NCI-H1694 treated with DMSO at 0.1 percent for 48 hours (cell line): ENCODE results near the gene MYO7B.

Experiments
- DNase-seq: peaks from one replicate; lab custom pipeline; 2025; lab: John Stamatoyannopoulos, UW

Gene MYO7B

GRCh38 chr2:127574656-127575055, 39.2 kb downstream of the MYO7B start:
- no peak for DNase-seq

DNA sequence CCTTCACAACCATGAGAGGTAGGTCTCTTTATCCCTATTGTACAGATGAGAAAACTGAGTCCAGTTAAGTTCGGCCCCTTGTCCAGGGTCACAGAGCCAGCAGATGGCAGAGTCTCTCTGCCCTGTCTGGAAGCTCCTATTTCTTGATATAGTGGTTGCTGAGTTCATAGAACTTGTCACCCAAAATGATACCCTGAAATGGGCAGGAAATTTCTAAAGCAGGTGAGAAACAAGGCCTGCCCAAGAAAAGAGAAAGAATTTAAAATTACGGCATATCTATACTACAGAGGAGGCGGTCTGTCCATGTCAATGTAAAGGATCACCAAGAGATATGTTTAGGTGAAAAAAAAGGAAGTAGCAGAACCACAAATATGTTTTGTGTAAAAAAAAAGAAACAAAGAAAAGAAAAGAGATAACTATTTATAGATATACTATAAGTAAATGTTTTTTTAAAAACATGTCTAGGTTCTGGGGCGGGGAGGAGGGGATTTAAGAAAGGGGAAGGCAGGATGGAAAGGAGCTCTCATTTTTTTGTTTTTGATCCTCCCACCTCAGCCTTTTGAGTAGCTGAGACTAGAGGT, 39.8 kb downstream of the MYO7B start:
- DNase-seq = no peak

DNA sequence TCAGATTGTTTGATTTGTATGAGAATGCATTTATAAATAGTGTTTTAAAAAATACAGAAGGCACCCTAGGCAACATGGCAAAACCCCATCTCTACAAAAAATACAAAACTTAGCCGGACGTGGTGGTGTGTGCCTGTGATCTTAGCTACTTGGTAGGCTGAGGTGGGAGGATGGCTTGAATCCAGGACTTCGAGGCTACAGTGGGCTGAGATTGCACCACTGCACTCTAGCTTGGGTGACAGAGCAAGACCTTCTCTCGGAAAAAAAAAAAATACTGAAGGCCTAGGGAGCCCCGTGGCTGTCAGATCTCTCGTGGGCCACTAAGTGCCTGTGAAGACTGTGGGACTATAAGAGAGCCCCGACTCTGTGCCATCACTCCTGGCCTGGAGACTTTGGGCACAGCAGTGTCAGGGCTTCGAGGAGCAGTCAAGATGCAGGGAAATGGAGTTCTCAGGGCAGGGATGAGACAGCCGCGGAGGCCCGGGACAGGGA, 40.5 kb downstream of the MYO7B start:
- DNase-seq = no peak

DNA sequence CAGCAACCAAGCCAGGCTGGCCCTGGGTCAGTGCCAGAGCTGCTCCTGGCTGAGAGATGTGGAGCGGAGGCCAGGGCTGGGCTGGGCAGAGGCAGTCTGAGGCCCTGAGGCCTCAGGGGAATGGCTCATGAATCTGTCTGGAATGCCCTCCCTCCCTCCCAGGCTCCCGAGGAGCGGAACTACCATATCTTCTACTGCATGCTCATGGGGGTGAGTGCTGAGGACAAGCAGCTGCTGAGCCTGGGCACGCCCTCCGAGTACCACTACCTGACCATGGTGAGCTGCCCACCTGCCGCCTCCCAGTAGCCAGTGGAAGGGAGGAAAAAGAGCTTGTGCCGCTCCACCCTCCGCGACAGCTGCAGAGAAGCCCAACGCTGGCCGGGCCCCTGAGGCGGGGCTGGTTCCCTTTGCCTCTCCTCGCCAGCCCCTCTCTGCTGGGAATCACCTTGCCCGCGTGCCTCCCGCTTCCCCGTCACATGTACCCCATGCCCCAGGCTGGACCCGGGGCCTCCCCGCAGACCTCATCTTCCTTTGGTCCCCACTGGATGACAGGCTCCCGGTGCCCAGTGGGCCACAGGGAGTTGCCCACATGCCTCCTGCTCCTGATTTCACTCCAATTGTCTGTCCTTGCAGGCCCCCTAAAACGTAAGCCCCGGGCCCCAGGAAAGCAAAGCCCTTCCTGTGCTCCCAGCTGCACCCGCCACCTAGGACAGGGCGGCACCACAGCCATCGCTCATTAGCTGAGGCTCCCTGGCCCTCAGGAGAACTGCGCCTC, 41.1 kb downstream of the MYO7B start:
- DNase-seq = no peak

DNA sequence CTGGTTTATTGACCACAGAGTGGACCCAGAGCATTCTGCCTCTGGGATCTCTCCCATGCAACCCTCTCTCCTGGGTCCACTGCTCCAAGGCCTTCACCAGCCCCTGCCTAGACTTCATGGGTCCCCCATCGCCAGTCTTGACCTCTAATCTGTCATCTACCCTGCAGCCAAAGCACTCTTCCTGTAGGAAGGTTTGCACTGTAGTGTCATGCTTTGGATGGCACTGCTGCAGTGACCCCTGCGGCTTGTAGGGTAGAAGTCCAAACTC, 41.7 kb downstream of the MYO7B start:
- DNase-seq = no peak

- DNase-seq = no peak
Measured at GRCh38 chr2:127577503-127577902, 42.0 kb downstream of the MYO7B start.

GRCh38 chr2:127577973-127578372, 42.5 kb downstream of the MYO7B start:
- no peak for DNase-seq

GRCh38 chr2:127578411-127578810, 42.9 kb downstream of the MYO7B start:
- no peak for DNase-seq

DNA sequence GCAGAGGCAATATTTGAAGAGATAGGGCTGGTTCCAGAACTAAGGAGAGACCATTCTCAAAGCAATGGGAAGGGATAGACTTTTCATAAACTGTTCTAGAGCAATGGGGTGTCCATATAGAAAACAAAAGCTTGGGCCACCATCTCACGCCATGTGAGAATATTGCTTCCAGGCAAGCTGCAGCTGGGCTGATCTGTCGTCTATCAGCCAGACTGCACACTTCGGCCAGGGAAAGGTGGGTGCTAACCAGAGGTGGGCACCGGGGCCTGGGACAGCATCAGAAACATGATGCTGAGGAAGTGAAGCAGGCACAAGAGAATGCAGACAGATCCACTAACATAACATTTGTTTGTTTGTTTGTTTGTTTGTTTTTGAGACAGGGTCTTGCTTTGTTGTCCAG, 43.7 kb downstream of the MYO7B start:
- DNase-seq = no peak

DNA sequence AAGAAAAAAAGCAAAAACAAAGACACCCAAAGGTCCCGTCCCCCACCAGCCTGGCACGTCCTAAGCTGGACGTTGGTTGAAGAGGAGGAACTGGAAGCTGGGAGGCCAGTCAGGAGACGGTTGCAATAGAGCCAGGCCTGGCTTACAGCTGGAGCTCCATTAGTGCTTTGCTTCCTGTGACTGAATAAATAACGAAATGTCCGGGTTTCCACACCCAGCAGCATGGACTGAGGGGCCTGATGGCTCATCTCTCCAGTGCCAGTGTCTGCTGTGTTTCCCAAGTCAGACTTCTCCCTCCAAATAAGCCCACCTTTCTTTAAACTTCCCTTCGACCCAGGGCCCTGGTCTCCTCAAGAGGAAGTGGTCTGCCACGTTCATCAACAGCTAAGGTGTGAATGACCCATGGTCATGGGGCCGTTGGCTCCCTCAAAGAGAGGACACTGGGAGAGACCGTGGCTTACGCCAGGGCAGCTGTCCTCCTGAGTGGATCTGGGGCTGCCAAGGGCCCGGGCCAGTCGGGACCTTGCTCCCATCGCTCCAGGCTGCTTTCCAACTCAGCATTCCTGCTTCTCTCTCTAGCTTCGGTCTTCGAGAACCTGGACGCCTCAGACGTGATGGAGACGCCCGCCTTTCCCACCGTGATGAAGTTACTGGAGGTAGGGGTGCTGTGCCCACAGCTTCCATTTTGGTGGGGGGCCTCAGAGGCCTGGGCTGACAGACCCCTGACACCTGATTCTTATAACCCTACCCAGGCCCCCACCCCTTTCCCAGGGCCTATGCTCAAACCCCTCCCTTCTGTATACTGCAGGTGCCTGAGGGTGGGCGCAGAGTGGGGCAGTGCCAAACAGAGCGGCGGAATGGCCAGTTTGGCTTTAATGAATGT, 44.9 kb downstream of the MYO7B start:
- no peak for DNase-seq

DNA sequence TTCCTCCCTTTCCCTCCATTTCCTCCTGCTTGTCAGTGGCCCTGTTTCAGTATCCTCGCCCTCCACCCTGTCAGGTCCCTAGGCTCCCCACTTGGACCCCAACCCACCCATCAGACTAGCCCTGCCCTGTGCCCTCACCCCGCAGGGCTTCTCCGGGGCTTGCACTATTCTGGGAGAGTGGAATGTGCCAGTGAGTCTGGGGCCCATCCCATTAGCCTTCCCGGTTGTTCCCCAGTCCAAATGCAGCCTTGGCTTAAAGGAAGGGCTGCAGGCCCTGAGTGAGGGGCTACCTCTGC, 45.5 kb downstream of the MYO7B start:
- DNase-seq = no peak

DNA sequence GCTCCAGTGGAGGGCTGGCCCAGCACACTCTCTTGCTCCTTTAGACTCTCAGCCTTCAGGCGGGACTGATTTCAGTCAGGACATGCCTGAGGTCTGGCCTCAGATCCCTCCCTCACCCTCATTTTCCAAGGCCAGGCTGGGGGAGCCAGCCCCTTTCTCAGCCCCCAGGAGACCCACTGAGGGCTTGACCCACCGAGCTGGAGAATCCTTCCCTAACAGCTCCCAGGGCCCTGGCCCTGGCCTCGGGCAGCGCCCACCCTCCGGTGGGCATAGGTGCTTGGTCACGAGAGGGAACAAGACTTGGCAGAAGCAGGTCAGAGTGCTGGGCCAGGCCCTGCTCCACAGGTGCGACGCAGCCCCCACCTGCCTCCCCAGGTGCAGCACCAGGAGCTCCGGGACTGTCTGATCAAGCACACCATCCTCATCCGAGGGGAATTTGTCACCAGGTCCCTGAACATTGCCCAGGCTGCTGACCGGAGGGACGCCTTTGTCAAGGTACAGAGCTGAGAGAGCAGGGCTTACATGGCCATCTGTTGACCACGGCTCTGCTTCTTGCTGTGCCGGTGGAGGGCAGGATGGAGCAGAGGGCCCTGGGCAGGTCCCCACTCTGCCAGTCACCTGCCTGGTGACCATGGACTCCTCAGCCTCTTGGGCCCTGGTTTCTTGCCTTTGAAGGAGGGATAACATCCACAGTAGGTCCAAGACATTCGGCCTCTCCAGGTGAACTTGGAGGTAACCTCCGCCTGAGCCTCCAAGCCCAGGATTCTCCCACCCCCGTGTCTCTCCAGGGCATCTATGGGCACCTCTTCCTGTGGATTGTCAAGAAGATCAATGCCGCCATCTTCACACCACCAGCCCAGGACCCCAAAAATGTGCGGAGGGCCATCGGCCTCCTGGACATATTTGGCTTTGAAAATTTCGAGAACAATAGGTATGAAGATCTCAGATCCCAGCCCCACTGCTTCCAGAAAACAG, 46.3 kb downstream of the MYO7B start:
- DNase-seq = no peak

DNA sequence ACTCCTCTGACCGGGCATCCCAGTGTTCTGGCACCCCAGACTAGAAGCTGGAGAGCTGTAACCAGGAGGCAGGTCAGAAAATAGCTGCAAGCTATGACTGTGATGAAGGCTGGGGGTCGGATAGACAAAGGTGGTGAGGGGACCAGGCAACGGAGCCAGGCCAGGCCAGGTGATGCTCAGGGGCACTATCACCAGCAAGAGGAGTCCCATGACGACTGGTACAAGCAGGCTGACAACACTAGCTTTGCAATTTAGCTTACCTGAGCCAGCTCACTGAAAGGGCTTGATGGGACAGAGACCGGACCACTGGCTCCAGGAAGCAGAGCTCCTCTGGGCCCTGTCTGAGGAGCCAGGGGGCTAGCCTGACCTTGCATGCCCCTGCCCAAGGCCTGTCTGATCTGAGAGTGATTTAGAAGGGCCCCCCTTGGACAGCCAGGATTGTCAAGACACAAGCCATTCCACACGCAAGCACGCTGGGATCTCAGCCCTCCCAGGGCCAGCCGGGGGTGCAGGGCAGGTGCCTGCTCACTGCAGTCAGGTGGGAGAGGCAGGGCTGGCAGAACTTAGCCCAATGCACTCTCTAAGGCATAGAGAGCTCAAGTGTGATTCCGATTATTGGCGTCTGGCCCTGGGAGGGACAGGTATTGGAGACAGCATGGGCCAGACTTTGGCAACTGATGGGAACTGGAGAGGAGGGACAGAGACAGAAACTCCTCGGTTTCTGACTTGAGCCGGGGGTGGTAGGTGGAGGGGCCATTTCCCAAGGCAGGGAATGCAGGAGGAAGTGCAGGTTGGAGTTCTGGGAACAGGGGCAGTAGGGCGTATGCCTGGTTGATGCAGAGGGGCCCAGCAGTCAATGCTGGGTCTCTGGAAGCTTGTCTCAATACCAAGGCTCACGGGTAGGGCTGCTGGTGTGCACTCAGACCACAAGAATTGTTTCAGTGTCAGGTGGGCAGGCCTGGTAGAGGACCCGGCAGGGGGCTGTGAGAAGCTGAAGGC, 47.7 kb downstream of the MYO7B start:
- DNase-seq = no peak

DNA sequence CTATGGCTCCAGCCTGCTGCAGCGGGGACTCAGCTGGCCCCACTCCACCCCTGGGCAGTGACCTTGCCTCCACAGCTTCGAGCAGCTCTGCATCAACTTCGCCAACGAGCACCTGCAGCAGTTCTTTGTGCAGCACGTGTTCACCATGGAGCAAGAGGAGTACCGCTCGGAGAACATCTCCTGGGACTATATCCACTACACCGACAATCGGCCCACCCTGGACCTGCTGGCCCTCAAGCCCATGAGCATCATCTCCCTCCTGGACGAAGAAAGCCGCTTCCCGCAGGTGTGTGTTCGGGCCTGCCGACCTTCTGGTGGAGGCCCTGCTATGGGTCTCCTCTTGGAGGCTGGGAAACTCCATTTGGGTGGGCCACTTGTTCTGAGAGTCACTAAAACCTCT, 48.6 kb downstream of the MYO7B start:
- DNase-seq = no peak

- DNase-seq = no peak
Measured at GRCh38 chr2:127584516-127585033, 49.1 kb downstream of the MYO7B start.

- DNase-seq = no peak
Measured at GRCh38 chr2:127585270-127585807, 49.9 kb downstream of the MYO7B start.

DNA sequence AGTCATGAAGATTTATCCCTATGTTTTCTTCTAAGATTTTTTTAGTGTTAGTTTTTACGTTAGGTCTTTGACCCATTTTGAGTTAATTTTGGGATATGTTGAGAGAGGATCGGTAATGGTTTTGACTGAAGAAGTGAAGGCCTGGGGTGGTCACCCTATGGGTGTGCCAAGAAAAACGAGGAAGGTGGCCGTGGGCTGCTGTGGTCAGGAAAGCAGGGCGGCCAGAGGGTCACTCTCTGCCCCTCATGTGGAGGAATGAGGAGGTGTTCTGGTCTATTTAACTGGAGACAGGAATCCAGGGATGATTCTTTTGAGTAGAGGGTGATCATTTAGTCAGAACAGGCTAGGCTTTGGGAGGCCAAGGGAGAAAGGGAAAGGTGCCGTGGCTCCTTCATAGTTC, 50.7 kb downstream of the MYO7B start:
- DNase-seq = no peak

DNA sequence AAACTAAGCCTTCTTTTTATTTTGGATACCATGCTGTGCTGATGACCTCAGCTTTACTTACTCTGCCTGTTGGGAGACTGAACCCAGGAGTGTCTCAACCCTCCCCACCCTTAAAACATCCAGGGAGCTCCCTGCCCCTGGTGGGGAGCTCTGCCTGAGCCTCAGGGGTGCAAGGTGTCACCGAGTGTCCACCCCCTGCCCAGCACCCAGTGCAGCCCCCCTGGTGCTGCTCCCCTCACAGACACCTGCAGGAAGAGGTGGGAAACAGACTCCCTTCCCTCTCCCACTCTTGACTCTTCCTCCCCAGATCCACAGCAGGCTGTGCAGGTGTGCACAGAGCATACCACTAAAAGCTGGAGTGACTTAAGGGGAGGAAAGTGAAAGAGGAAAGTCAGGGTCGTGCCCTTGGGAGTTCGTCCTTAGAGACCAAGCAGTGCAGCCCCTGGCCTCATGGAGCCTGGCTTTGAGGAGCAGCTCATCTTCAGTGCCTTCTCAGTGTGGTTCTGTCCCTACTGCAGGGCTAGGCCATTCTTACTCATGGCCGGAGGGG, 51.3 kb downstream of the MYO7B start:
- no peak for DNase-seq

DNA sequence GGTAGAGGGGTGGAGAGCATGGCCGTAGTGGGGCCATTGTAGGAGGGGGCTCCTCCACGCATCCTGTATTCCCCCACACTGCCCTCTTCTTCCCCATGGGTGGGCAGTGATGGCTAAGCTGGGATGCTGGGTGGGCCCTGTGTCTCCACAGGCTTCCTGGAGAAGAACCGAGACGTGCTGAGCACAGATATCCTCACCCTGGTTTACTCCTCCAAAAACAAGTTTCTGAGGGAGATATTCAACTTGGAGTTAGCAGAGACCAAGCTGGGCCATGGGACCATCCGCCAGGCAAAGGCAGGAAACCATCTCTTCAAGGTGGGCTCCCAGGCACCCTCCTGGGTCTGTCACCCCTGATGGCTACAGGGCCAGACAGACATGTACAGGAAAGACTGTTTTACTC, 52.8 kb downstream of the MYO7B start:
- no peak for DNase-seq

DNA sequence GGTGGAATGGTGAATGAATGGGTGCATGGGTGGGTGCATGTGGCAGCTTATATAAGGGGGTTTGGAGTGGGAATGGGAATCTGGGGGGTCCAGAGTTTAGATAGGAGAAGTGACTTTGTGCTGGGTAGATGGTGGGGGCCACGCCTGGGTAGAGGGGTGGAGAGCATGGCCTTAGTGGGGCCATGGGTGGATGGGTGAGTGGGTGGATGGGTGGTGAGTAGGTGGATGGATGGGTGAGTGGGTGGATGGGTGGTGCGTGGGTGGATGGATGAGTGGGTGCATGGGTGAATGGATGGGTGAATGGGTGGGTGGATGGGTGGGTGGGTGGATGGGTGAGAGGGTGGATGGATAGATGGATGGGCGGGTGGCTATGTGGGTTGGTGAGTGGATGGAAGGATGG, 53.9 kb downstream of the MYO7B start:
- DNase-seq = no peak
